ENCODE results near the gene MAN2B1. TPM values are rescaled to one million over a fixed set of nuclear protein-coding genes. Genes with fewer than 3 reads are reported as not detected.

The MAN2B1 gene
- total RNA-seq, 1 donor from 2014 or later = 120 TPM

DNA sequence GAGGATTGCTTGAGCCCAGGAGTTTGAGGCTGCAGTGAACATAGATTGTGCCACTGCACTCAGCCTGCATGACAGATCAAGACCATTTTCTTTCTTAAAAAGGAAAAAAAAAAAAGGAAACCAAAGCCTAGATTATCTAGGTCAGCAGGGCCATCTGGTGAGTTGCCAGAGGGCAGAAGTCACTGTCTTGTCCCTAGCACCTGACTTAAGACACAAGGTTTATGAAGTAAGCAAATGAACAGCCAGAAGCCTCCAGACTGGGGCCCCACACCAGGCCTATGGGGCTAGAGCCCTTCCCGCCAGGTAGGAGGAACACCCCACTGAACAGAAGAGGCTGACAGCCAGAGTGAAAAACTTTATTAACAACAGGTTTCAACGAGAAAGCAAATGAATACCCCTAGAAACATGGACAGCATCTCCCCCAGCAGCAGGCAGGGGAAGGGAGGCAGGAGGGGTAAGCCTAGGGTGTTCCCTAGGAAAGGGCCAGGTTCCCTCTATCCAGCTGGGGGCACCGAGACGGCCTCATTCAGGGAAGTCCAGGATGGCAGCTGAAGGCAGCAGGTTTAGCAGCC is 1.3 kb upstream of the MAN2B1 start:
- TF ChIP-seq CTCF (IDR thresholded peaks at IDR 0.05; ENCODE audit: unreplicated experiment) = no peak
- DNase-seq (ENCODE audit: low spot score, unreplicated experiment) = no peak
- H3K4me3 Mint-ChIP-seq (ENCODE audit: low read depth) = peak overlapping the region; percentile 94
- H3K36me3 Mint-ChIP-seq (ENCODE audit: insufficient read depth) = peaks cover 9% of the 10 kb centered on the region
- no peaks in the 10 kb centered on the region for H3K9me3 Mint-ChIP-seq (ENCODE audit: low read depth)
- peak overlapping the region; percentile 33 for H3K27ac Mint-ChIP-seq
- no peaks in the 10 kb centered on the region for H3K27me3 Mint-ChIP-seq
- H3K4me1 Mint-ChIP-seq (ENCODE audit: low read depth) = peaks cover 27% of the 10 kb centered on the region

GRCh38 chr19:12665671-12666264 is 774 bp downstream of the MAN2B1 start:
- H3K4me3 Mint-ChIP-seq (ENCODE audit: low read depth) = peak overlapping the region; percentile 94
- TF ChIP-seq CTCF (IDR thresholded peaks at IDR 0.05; ENCODE audit: unreplicated experiment) = no peak

GRCh38 chr19:12665281-12665573 is 1.3 kb downstream of the MAN2B1 start:
- Mint-ChIP-seq H3K4me1 (ENCODE audit: low read depth) (peaks cover 22% of the 10 kb centered on the region), H3K27ac (no peak overlapping the region), H3K36me3 (ENCODE audit: insufficient read depth) (peaks cover 5% of the 10 kb centered on the region), H3K9me3 (ENCODE audit: low read depth) (no peaks in the 10 kb centered on the region), H3K4me3 (ENCODE audit: low read depth) (peak overlapping the region; percentile 35), H3K27me3 (no peaks in the 10 kb centered on the region)
- no peak for DNase-seq (ENCODE audit: low spot score, unreplicated experiment)
- no peak for TF ChIP-seq CTCF (IDR thresholded peaks at IDR 0.05; ENCODE audit: unreplicated experiment)

More at GRCh38 chr19:12665671-12666264, 774 bp downstream of the MAN2B1 start:
- no peak for DNase-seq (ENCODE audit: low spot score, unreplicated experiment)
- Mint-ChIP-seq H3K4me1 (ENCODE audit: low read depth) (peaks cover 25% of the 10 kb centered on the region), H3K27me3 (no peaks in the 10 kb centered on the region), H3K9me3 (ENCODE audit: low read depth) (no peaks in the 10 kb centered on the region), H3K36me3 (ENCODE audit: insufficient read depth) (peaks cover 5% of the 10 kb centered on the region), H3K27ac (peak overlapping the region; percentile 91)

- peaks cover 9% of the 10 kb centered on the region for H3K36me3 Mint-ChIP-seq (ENCODE audit: insufficient read depth)
- no peaks in the 10 kb centered on the region for H3K9me3 Mint-ChIP-seq (ENCODE audit: low read depth)
- H3K4me3 Mint-ChIP-seq (ENCODE audit: low read depth) = peak overlapping the region; percentile 35
- DNase-seq (ENCODE audit: low spot score, unreplicated experiment) = no peak
- peaks cover 20% of the 10 kb centered on the region for H3K4me1 Mint-ChIP-seq (ENCODE audit: low read depth)
- no peaks in the 10 kb centered on the region for H3K27me3 Mint-ChIP-seq
- no peak for TF ChIP-seq CTCF (IDR thresholded peaks at IDR 0.05; ENCODE audit: unreplicated experiment)
- no peak overlapping the region for H3K27ac Mint-ChIP-seq
Observed at GRCh38 chr19:12664406-12665280, 1.9 kb downstream of the MAN2B1 start.

GRCh38 chr19:12660980-12661379 is 5.6 kb downstream of the MAN2B1 start:
- peaks cover 12% of the 10 kb centered on the region for H3K36me3 Mint-ChIP-seq (ENCODE audit: insufficient read depth)
- H3K9me3 Mint-ChIP-seq (ENCODE audit: low read depth) = no peaks in the 10 kb centered on the region
- no peak overlapping the region for H3K27ac Mint-ChIP-seq
- no peak for TF ChIP-seq CTCF (IDR thresholded peaks at IDR 0.05; ENCODE audit: unreplicated experiment)
- peaks cover 3% of the 10 kb centered on the region for H3K4me1 Mint-ChIP-seq (ENCODE audit: low read depth)
- DNase-seq (ENCODE audit: low spot score, unreplicated experiment) = no peak
- no peak overlapping the region for H3K4me3 Mint-ChIP-seq (ENCODE audit: low read depth)
- no peaks in the 10 kb centered on the region for H3K27me3 Mint-ChIP-seq

Data from progenitor cell of endocrine pancreas (in vitro differentiated cells).